ENCODE measurements around the gene EIPR1.

- TF ChIP-seq CTCF (IDR thresholded peaks at IDR 0.05; ENCODE audit: insufficient read depth, low read depth, low read length) (no peak), EZH2 (IDR thresholded peaks at IDR 0.05; ENCODE audit: insufficient read depth, low read length) (no peak)
These were observed 80.1 kb downstream of the EIPR1 start for GRCh38 chr2:3297523-3297922.
